HG03159 (cell line): ENCODE data around the gene EDEM1.

Experiments used
- ATAC-seq: cut with Tn5 transposase; IDR thresholded peaks from one replicate; pipeline ENCODE4 v1.9.1; 2021; ENCODE audit warnings: mild to moderate bottlenecking, moderate library complexity; ENCODE audit not compliant: unreplicated experiment

Gene EDEM1

DNA sequence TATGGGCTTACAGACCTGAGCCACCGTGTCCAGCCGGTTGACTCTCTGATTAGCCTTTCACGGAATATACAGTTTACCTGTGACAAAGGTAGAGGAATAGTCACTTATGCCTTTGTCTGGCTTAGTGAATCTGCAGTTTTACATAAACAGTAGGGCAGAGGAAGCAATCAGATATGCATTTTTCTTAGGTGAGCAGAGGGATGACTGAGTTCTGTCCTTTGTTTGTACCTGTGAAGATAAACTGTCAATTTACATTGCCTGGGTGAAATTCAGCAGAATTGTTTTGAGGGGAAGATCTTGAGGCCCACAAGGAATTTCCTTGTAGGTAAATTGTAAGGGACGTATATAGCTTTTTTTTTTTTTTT, 10.8 kb downstream of the EDEM1 start:
- ATAC-seq = no peak

DNA sequence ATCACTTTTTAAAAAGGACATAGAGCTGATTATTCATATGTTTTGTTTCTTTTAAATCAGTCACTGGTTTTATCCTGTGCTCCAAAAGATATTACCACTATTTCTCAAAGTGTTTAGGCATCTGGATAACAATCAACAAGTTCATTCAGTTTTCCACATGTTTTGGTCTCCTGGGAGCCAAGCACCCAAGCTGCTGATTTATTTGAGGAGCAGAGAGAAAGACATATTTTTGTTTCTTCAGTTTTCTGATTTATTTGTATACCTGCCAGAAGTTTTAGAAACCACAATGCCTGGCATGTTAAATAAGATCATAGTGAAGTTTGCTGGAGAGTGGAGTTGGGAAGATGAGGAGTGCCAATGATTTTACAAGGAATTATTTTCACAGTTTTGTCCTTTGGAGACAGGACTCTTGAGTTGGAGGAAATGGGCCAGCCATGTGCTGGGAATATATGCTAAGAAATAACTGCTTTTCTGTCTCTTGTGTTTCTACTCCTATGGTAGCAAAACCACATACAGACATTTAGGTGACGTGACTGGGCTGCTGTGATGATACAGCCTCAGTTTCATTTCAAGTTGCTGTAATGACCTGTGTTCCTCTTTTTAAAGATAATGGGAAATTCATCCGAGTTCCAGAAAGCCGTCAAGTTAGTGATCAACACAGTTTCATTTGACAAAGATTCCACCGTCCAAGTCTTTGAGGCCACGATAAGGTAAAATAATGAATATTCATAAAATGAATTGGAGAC, 11.7 kb downstream of the EDEM1 start:
- peak; percentile 38 for ATAC-seq

DNA sequence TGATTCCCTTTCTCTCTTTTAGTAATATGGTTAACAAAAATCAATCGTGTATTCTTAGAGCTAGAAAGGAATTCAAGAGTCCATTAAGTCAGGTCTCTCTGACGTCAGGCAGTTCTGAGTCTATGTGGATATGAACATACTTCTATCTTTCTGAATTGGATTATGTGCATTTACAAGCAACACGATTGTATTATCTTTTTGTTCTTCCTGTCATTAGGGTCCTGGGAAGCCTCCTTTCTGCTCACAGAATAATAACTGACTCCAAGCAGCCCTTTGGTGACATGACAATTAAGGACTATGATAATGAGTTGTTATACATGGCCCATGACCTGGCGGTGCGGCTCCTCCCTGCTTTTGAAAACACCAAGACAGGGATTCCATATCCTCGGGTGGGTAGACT, 14.0 kb downstream of the EDEM1 start:
- no peak for ATAC-seq

DNA sequence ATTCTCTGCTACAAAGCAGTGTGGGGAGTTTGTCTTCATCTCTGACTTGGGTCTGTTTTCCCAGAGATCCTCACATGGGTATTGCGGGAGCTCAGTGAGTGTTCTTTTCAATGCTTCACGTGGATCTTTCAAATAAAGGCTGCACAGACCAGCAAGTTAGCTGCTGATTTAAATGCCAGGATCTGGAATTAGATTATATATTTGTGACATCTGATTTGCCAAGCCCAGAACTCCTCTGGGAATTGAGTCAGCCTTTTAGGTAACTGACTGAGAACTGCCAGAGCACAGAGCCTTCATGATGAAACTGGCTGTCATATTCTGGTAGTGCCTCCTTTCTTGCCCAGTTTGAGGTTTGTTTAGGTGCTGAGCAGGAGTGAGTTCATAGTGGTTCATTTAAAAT, 14.7 kb downstream of the EDEM1 start:
- no peak for ATAC-seq

DNA sequence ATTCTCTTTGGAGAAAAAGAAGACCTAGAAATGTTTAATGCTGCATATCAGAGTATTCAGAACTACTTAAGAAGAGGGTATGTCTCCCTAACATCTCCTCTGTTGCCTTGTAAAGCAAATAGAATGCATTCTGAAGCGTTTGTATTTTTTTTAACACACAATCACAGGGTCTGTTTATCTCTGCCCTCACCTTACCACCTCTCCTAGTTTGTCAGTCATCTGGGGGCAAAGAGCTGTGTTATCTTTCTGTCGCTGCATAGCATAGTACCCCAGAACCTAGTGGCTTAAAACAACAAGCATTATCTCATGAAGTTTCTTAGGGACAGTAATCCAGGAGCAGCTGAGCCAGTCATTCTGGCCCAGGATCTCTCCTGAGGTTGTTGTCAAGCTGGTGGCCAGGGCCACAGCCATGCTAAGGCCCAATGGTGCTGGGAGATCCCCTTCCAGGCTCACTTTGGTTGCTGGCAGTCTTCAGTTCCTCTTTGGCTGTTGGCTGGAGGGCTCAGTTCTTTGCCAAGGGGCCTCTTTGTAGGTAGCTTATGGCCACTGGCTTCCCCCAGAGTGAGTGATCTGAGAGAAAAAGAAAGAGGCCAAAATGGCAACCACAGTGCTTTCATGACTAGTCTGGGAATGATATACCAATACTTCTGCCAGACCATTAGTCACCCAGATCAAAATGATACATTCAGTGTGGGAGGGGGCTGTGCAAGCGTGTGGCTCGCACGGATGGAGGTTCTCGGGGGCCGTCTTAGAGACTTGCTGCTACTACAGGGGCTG, 17.8 kb downstream of the EDEM1 start:
- ATAC-seq = peak; percentile 99

DNA sequence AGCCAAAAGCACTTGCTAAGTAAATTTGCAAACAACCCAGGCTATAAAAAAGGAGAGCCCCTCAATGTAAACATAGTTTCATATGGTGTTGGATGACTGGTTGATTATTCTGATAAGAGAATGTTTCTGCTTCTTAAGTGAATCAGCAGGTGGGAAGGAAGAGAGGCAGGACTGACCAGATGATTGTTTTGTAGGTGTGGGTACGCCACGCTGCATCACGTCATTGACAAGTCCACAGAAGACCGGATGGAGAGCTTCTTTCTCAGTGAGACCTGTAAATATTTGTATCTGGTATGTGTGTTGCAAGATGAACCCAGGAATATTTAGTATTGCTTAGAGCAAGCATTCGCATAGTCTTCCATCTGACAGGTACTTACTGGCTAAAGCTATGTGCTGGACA, 23.4 kb downstream of the EDEM1 start:
- no peak for ATAC-seq

DNA sequence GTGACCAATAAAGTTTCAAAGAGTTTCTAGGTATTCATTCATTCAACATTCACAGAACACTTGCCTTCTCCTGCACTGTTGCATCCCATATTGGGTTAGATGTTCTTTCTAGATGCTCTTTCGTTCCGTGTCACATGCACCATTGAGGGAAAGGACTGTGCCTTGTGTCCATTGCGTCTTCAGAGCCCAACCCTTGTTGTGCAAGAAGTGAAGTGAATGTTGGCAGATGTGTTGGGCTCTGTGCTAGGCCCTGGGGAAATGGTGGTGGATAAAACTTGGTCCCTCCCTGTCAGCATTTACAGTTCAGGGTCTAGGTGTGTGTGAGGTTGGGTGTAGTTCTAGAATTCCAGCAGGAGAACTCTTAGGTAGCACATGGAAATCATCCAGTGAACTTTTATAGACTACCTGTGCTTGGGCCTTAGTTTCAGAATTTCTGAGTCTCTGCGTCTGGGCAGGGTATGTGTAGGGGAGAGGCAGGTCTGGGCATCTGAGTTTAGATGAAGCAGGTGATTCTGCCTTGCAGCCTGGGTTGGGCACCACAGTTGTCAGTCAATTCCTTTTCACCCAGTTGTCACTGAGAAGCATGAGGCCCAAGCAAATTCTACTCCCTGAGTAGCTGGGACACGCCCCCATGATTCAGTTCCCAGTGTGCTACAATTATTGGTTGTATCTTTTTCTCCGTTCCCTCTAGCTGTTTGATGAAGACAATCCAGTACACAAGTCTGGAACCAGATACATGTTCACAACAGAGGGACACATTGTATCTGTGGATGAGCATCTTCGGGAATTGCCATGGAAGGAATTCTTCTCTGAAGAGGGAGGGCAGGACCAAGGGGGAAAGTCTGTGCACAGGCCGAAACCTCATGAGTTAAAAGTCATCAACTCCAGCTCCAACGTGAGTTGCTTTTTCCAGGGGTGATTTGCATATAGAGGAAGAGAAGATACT, 25.4 kb downstream of the EDEM1 start:
- ATAC-seq = no peak

DNA sequence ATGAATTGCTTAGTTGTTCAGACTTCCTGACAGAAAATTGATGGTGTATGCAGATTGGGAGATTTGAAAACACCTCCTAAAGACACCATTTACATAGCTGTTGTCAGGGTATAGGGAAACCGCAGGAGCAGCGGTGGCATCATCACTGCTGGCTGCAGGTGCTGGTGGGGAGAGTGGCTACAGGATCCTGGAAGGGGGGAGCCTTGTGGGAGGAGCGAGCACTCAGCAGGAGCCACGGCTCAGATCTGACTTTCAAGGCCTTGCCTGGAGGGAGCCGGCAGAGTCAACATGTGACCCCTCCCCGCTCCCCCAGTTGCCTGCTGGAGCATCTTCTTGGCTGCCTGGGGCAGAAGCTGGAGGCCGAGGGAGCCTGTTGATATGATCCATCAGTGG, 26.1 kb downstream of the EDEM1 start:
- ATAC-seq = no peak

DNA sequence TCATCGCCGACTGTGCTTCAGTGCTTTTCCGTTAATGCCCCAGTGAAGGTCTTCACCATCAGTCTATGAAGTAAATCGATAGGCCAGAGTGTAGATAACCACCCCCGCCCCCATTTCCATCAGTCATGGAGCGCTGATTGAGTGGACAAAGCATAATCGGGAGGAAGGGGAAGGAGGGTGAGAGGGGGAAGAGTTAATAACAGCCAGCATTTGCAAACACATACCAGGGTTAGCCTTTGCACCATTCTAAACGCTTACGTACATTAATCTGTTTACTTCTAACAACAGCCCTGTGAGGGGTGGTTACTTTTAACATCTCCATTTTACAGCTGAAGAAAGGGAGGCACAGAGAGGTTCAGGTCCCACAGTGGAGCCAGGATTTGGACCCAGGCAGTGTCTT, 26.8 kb downstream of the EDEM1 start:
- no peak for ATAC-seq

DNA sequence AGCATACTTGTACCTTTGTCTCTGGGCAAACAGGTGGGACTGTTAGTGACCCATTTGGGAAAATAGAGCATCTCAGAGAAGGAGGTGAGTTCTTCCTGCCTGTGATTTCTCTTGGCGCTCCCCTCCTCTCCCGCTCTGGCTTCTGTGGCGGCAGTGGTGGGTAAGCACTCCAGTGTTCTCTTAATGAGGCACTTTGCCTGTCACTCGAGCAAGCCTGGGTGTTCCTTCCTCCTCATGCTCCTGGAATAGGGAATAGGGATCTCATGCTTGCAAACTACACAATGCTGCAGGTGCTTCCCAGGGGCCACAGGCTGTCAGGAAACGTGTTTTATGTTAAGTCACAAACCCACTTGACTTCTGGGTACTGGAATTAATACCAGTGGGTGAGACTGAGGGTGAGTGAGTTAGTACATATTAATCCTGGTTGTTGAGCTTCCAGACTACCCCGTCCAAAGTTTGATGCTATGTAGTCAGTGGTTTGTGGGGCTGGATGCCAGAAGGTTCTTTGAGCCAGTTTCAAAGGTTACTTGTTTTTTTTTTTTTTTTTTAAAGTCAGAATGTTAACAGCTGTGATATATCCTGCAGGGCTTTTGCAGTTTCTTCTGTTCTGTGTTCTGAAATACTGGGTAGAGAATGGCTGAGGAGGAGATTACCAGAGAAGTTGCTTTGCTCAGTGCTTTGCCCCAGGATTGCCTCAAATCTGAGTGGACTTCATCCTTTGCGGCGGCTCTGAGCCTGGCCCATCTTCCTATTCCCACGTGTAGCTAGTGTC, 30.5 kb downstream of the EDEM1 start:
- no peak for ATAC-seq

DNA sequence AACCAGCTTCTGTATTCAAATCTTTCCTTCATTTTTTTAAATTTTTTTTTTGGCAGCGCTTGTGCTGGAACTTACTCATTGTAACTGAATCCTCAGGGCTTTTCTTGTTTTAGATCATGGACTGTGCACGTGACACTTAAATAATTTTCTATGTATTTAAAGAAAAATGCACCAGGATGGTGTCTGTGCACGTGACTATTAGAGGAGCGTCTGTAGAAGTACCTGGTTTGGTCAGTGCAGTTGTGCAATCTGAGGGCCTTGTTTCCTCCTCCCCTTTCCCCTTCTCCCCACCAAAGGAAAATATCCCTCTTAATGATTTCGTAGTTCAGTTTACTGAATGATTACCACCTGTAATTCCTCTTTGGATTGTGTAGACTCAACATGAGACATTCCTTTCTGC, 31.3 kb downstream of the EDEM1 start:
- no peak for ATAC-seq

DNA sequence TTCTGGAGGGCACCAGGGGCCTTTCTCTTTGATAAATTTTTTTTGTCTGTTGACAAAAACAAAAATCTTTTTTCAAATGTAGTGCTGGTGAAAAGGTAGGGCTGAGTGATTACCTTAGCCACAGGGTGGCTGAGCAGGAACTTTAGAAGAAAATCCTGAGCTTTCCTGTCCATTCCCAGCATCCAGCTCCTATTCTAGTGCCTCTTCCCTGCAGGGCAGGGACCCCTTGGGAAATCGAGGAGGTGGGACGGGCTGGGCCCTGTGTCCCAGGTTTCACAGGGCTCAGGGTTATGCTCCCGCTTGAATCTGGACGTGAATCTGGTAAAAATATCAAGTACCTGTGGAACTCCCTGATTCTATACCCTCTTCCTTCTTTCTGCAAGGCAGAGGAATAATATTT, 31.7 kb downstream of the EDEM1 start:
- ATAC-seq = no peak

DNA sequence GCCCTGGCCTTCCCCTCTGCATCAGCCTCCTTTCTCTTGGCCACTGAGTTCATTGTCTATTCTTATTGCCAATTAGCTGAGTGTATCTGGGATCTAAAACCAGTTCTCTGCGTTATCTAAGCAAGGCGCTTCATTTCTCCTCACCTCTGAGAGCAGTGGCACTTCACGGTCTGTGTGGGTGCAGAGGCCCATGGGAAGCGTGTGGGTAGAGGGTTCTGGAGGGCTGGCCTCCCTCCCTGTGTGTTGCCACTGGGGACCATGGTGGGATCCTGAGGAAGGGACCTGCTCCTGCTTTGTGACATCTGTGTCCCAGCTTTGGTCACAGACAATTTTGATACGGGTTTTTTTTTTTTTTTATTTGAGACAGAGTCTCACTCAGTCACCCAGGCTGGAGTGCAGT, 32.7 kb downstream of the EDEM1 start:
- ATAC-seq = no peak

DNA sequence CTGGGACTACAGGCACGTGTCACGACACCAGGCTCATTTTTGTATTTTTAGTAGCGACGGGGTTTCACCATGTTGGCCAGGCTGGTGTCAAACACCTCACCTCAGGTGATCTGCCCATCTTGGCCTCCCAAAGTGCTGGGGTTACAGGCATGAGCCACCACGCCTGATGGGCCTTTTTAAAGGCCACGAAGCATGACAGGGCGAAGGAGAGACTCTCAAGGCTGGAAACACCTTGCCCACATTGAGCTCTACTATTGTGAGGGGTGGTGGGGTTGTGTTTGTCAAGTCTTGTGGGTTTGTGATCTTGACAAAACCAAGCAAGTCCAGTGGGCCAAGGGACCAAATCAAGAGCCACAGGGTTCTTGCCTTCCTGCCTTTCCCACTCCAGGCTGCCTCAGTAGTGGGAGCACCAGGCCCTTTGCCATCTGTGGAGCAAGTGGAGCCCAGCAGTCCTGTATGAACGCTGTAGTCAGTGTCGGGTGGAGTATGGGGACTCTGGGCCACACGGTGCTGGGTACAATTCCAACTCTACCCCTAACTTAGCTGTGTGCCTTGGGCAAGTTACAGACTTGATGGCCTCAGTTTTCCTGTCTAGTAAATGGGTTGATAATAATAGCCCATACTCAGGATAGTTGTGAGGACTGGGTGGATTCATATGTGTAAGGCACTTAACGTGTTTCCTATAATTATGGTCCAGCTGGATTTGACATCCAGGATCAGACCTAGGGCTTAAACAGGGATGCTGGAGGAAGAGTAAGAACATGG, 33.3 kb downstream of the EDEM1 start:
- ATAC-seq = no peak

DNA sequence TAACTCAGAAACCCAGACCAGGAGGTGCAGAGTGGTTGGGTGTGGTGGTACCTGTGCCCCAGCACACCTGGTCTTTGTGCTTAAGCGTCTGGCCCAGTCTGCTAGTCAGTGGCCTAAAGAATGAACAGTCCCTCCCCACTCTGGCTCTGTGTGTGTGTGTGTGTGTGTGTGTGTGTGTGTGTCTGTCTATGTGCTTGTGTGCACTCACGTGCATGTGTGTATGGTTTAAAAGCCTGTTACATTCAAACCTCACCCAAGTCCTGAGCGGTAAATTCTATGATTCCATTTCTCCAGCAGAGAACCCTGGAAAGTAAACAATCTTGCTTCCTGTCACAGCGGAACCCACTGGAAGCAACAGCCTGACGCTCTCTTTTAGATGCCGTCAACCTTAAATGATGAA, 34.2 kb downstream of the EDEM1 start:
- ATAC-seq = no peak

DNA sequence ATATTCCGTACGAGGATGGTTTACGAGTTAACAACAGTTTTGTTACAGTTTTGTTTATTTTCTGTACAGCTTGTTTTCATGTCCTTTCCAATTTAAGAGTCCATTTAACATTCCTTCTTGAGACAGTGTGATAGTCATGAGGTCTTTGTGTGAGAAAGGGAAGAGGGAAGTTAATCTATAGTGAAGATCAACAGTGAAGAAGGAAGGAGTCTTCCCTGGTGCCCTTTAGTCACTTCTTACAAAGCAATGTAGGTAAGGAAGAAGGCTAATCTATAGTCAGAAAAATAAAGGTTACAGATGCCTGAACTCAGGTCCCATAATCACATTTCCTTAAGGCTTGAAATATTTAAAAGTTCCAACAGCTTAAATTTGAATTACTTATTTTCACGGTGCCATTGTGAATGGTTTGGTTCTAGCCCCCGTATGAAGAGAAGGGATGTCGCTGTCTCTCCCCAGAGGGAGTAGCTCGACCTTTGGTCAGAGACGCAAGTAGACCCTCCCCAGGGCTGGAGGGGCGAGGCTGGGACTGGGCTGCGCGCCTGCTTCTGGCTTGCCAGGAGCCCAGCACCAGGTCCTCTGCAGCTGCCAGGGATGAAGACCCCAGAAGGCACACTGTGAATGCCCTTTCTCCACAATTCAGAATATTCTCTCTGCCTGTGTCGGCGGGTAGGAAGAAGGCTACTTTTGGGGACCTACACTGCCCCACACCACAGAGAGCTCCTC, 34.9 kb downstream of the EDEM1 start:
- no peak for ATAC-seq

DNA sequence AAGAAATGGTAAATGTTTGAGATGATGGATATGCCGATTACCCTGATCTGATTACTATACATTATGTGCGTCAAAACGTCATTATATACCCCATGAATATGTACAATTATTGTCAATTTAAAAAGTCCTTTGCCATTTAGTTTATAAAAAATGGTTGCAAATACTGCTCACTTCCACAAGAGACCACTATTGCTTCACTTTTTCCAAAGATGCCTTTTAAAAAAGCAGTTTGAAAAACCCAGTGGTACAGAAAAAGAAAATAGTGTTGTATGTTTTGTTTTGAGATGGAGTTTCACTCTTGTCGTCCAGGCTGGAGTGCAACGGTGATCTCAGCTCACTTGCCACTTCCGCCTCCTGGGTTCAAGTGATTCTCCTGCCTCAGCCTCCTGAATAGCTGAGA, 39.3 kb downstream of the EDEM1 start:
- ATAC-seq = no peak

DNA sequence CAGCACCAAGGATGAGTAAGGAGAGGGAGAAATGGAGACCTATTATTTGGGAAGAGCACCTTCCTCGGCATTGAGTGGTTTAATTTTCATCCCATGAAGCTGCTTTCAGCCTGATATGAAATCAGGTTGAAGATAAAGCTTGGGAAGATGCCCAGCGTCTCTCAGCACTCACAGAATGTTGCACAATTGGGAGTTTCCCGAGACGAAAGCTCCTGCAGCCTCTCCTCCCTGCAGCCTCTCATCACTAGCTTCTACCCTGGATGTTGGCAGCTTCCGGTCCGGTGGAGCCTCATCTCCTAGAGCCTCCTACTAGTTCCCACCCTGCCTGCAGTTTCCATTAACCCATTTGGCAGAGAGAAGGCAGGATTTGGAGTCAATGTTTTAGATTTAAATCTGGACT, 40.3 kb downstream of the EDEM1 start:
- no peak for ATAC-seq

DNA sequence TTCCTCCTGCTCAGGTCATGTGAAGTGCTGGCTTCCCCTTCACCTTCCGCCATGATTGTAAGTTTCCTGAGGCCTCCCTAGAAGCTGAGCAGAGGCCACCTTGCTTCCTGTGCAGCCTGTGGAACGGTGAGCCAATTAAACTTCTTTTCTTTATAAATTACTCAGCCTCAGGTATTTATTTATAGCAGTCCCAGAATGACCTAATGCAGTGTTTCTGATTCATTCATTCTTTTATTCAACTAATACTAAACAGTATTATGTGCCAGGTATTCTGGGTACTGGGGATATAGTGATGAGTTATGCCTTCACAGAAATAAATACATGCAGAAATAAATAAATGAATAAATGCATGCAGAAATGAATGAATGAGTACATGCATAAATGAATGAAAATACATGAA, 41.9 kb downstream of the EDEM1 start:
- no peak for ATAC-seq
